ENCODE data around the gene TRIM44.
"Not testable (repeated sequence)": the region's sequence is repeated elsewhere in the genome, so short reads cannot be mapped to it uniquely, and the experiment has no call there.

The TRIM44 gene

GRCh38 chr11:35633827-35634423 is 28.6 kb upstream of the TRIM44 start:
- DNase-seq, result no peak

GRCh38 chr11:35635933-35636332 is 26.6 kb upstream of the TRIM44 start:
- no peak for DNase-seq

GRCh38 chr11:35639591-35640179 is 22.9 kb upstream of the TRIM44 start:
- DNase-seq, result no peak

DNA sequence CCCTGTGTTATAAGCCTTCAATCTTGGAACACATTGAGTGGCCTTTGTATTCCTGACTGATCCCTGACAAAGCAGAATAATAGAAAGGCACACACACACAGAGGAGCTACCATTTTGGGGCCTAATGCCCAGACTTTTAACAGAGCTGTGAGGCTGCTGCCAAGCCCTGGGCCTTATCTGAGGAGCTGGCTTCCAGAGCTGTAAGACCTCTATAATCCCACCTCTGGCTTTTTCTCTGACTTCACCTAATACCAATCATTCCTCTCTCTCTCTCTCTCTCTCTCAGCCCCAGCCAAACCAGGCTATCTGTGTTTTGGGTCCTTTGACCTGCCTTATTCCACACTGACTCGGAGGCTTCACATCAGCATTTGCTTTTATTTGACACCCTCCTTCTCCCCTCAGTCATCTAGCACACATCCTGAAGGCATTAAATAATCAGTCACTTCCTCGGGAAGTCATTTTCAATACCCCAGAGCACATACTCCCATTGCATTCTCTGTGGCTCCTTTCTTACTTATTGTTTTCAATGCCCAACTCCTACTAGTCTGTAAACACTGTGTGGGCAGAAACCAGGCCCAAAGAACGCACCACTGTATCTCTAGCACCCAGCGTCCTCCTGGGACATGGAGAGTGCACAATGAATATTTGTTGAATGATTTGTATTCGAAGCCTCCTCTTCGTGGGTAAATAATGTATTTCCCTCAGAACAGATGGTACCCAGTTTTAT is 21.2 kb upstream of the TRIM44 start:
- DNase-seq, result no peak

GRCh38 chr11:35641964-35642363 is 20.6 kb upstream of the TRIM44 start:
- no peak for DNase-seq

GRCh38 chr11:35647421-35648093 is 15.0 kb upstream of the TRIM44 start:
- no peak for DNase-seq

- DNase-seq, result no peak
Observed at GRCh38 chr11:35650006-35650405, 12.6 kb upstream of the TRIM44 start.

DNA sequence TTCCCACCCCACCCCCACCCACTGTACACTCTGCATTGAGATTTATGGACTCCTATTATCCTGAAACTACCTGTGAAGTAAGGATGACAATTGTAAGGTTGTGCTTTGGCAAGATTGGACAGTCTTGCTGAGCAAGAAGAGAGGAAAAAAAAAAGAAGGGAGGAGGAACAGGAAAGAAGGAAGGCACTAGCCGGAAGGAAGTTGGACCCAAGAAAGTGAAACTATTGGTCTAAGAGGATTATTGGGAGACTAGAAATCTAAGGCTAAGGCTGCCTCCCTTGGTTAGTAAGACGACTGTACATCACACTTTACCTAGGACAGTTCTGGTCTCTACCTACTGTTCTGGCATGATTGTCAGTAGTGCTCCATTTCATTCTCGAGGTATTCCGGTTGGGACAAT is 12.1 kb upstream of the TRIM44 start:
- no peak for DNase-seq

GRCh38 chr11:35651263-35651662 is 11.3 kb upstream of the TRIM44 start:
- DNase-seq, result no peak

DNA sequence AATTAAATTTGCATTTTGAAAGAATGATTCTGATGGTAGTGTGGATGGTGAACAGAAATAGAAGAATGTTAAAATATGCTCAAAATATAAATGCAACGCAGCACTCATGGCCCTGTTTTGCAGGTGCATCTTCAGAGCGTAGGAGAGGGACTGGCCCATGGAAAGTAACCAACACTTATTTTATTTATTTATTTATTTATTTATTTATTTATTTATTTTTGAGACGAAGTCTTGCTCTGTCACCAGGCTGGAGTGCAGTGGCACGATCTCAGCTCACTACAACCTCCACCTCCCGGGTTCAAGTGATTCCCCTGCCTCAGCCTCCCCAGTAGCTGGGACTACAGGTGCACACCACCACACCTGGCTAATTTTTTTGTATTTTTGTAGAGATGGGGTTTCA is 9.8 kb upstream of the TRIM44 start:
- not testable (repeated sequence) for DNase-seq

- DNase-seq, result no peak
Observed at GRCh38 chr11:35654711-35655110, 7.9 kb upstream of the TRIM44 start.

DNA sequence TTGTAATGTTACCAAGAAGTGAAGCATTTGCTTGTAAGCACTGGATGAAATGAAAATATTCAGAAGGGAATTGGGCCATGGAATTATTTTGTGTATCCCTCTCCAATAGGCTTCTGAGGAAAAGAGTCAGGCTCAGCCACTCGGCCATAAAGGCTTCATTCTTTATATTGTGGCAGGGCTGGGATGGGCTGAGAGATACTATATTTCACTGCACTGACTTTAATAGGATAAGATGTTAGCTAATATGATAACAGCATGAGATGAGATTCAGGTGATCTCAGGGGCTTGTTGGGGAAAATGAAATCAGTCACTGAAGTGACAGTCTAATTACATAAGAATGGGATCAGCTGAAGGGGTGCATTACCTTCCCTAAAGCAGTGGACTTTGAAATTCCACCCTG is 7.3 kb upstream of the TRIM44 start:
- DNase-seq, result no peak

- DNase-seq, result no peak
Observed at GRCh38 chr11:35655856-35656255, 6.7 kb upstream of the TRIM44 start.

GRCh38 chr11:35658020-35658948 is 4.3 kb upstream of the TRIM44 start:
- DNase-seq, result no peak

DNA sequence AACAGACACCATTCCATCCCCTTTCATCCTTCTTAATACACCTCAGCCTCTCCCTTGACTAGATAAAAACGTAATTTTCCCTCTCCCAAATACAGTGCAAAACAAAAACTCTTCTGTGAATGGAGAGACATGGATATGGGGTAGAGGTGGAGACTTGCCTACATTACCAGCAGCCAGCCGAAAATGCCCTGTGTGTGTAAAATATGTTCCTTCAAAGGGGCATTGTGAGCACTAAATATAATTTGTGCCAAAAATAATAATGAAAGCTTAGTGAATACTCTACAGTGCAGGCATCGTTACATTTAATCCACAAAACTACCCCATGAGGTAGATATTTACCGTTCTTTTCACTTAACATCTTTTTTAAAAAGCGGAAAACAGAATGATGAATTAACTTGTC is 1.0 kb upstream of the TRIM44 start:
- no peak for DNase-seq

DNA sequence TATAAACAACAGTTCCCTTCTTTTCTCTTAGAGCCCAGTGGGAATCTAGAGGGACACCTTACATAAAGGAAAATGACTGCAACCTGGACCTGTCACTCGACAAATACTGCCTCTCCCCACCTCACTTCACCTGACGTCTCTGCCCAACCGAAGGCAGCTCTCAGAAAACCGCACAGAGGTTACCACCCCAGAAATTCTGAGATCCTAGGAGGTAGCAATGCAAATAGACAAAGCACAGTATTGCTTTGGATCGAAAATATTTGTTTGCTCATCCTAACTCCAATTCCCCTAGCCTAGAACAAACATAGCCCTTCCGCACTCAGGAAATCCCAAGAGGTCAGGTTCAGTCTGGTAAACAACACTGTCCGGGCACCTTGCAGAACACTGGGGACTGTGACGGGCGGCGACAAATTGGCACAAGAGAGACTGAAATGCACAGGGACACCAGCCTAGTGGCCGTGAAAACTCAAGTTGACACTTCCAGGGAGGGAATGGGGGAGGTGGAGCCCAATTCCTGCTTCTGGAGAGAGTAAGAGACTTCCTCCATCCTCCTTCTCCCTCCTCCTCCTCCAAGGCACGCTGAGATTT is 420 bp upstream of the TRIM44 start:
- no peak for DNase-seq

DNA sequence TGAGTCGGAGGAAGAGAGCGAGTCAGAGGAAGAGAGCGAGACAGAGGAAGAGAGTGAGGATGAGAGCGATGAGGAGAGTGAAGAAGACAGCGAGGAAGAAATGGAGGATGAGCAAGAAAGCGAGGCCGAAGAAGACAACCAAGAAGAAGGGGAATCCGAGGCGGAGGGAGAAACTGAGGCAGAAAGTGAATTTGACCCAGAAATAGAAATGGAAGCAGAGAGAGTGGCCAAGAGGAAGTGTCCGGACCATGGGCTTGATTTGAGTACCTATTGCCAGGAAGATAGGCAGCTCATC is 780 bp downstream of the TRIM44 start:
- no peak for DNase-seq

- DNase-seq, result no peak
Observed at GRCh38 chr11:35664977-35665441, 2.4 kb downstream of the TRIM44 start.

DNA sequence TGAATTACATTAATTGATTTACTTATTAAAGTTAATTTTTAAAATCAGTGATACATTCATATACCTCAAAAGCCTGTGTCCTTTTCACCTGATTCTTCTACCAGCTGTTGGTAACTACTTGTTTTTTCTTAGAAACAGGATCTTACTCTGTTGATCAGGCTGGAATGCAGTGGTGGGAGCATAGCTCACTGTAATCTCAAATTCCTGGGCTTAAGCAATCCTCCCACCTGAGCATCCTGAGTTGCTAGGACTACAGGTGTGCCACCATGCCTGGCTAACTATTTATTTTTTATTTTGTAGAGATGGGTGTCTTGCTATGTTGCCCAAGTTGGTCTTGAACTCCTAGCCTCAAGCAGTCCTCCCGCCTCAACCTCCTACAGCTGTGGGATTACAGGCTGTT is 4.7 kb downstream of the TRIM44 start:
- DNase-seq, result no peak

DNA sequence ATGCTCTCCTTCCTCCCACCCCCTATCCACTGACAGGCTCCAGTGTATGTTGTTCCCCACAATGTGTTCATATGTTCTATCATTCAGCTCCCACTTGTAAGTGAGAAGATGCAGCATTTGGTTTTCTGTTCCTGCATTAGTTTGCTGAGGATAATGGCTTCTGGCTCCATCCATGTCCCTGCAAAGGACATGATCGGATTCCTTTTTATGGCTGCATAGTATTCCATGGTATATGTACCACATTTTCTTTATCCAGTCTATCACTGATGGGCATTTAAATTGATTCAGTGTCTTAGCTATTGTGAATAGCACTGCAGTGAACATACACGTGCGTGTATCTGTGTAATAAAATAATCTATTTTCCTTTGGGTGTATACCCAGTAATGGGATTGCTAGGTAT is 5.8 kb downstream of the TRIM44 start:
- not testable (repeated sequence) for DNase-seq

- no peak for DNase-seq
Observed at GRCh38 chr11:35671396-35672127, 9.0 kb downstream of the TRIM44 start.

DNA sequence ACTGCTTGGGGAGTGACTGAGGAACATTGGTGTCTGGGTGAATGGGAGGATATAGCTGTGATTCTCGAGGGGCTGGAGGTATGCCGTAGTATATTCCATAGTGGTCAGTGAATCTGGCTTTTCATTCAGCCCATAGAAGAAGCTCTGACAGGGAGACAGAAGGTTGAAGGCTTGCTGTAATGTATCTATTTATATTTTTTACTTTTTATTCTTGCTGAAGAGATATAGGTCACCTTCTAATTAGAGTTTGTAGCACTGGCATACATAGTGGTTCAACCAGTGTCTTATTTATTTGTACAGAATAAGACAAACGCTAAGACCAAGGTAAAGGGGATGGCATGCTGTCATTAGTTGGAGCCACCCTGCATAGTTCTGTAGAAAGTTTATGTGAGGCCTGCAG is 10.0 kb downstream of the TRIM44 start:
- no peak for DNase-seq

All from activated CD4-positive, alpha-beta T cell treated with anti-CD3 and anti-CD28 coated beads for 1 hour (primary cell).